Measurements from ENCODE around the gene SLC22A31. TPM values are rescaled to one million over a fixed set of nuclear protein-coding genes. Genes with fewer than 3 reads are reported as not detected.

Gene SLC22A31
- total RNA-seq, 1 experiment from 2014 or later, result 8.4 TPM

GRCh38 chr16:89154390-89155183, 45.8 kb downstream of the SLC22A31 start:
- no peaks in the 10 kb centered on the region for H3K9me3 ChIP-seq (ENCODE audit: low read length)
- BruUV-seq (replicated peaks), result no TSS peak
- peaks cover 7% of the 10 kb centered on the region for H3F3A ChIP-seq (ENCODE audit: low read length, unreplicated experiment)
- H3K4me1 ChIP-seq (ENCODE audit: insufficient read depth, low read length), result peaks cover 10% of the 10 kb centered on the region; the same call in 1 of the 2 replicates
- H2AFZ ChIP-seq (ENCODE audit: low read length), result no peak overlapping the region
- H3K4me2 ChIP-seq (ENCODE audit: low read length), result no peak overlapping the region
- H3K4me3 ChIP-seq (ENCODE audit: low read length), result no peak overlapping the region
- no peak overlapping the region for H3K27ac ChIP-seq (ENCODE audit: low read length)
- no peaks in the 10 kb centered on the region for H3K36me3 ChIP-seq (ENCODE audit: low read depth, low read length)
- intact Hi-C loops (cut with micrococcal nuclease), result no loop called here
- no peaks in the 10 kb centered on the region for H3K9me2 ChIP-seq (replicated peaks; ENCODE audit: low read length)
- no peaks in the 10 kb centered on the region for H3K79me2 ChIP-seq (ENCODE audit: low read length)
- POLR2A ChIA-PET (ENCODE audit: unreplicated experiment), result no interaction called here
- no peak for DNase-seq
- ATAC-seq, result peak; percentile 29
- CTCF ChIA-PET, result no interaction called here
- H4K20me1 ChIP-seq (ENCODE audit: low read length), result no peaks in the 10 kb centered on the region
- TF ChIP-seq EZH2 (IDR thresholded peaks at IDR 0.05; ENCODE audit: low read length, unreplicated experiment), result no peak
- TF ChIP-seq CTCF (conservative IDR thresholded peaks at IDR 0.05; ENCODE audit: low read depth, low read length), result no peak
- TF ChIP-seq EZH2phosphoT487 (IDR thresholded peaks at IDR 0.05; ENCODE audit: borderline replicate concordance, low read length), result no peak
- H3K27me3 ChIP-seq (ENCODE audit: low read length), result no peaks in the 10 kb centered on the region
- H3K9ac ChIP-seq (ENCODE audit: low read length), result no peak overlapping the region

GRCh38 chr16:89153848-89154271, 46.5 kb downstream of the SLC22A31 start:
- ChIA-PET POLR2A (ENCODE audit: unreplicated experiment) (interaction anchor here (0.7 kb wide), 1 partner anchor 100 kb away, joined by 3 read pairs; no protein-coding TSS in a partner anchor), CTCF (no interaction called here)
- Histone ChIP-seq H3K36me3 (ENCODE audit: low read depth, low read length) (no peaks in the 10 kb centered on the region), H3K9me3 (ENCODE audit: low read length) (no peaks in the 10 kb centered on the region), H3K27me3 (ENCODE audit: low read length) (no peaks in the 10 kb centered on the region), H3K9ac (ENCODE audit: low read length) (no peak overlapping the region), H3F3A (ENCODE audit: low read length, unreplicated experiment) (peaks cover 7% of the 10 kb centered on the region), H2AFZ (ENCODE audit: low read length) (no peak overlapping the region), H3K4me2 (ENCODE audit: low read length) (peak overlapping the region; percentile 31; the same call in 1 of the 2 replicates), H3K4me1 (ENCODE audit: insufficient read depth, low read length) (peaks cover 10% of the 10 kb centered on the region; the same call in 1 of the 2 replicates), H3K27ac (ENCODE audit: low read length) (no peak overlapping the region), H3K4me3 (ENCODE audit: low read length) (no peak overlapping the region), H4K20me1 (ENCODE audit: low read length) (no peaks in the 10 kb centered on the region), H3K9me2 (replicated peaks; ENCODE audit: low read length) (no peaks in the 10 kb centered on the region), H3K79me2 (ENCODE audit: low read length) (no peaks in the 10 kb centered on the region)
- TF ChIP-seq CTCF (conservative IDR thresholded peaks at IDR 0.05; ENCODE audit: low read depth, low read length) (no peak), EZH2phosphoT487 (IDR thresholded peaks at IDR 0.05; ENCODE audit: borderline replicate concordance, low read length) (no peak), EZH2 (IDR thresholded peaks at IDR 0.05; ENCODE audit: low read length, unreplicated experiment) (no peak)
- ATAC-seq, result peak; percentile 60
- intact Hi-C loops (cut with micrococcal nuclease), result no loop called here
- peak; percentile 56 for DNase-seq
- no TSS peak for BruUV-seq (replicated peaks)
